Nephron (organoid): ENCODE results near the gene CCDC185.

ENCODE experiments used
- H3K27ac Mint-ChIP-seq, 3 experiments: 2 replicates each; pipeline ENCODE4 v1.8.0; 2020; ENCODE audit warnings: mixed read lengths in 3 of 3, mild to moderate bottlenecking in 2 of 3, moderate library complexity in 1 of 3
- H3K27me3 Mint-ChIP-seq: 2 replicates; pipeline ENCODE4 v1.8.0; 2021; ENCODE audit warnings: low read depth, mild to moderate bottlenecking, moderate library complexity, mixed read lengths
- H3K36me3 Mint-ChIP-seq: 2 replicates; pipeline ENCODE4 v1.8.0; 2020; ENCODE audit warnings: low read depth, mixed read lengths
- H3K4me1 Mint-ChIP-seq: 2 replicates; pipeline ENCODE4 v1.8.0; 2020; ENCODE audit warnings: mixed read lengths
- H3K4me3 Mint-ChIP-seq, 3 experiments: 2 replicates each; pipeline ENCODE4 v1.8.0; 2020; ENCODE audit warnings: mild to moderate bottlenecking in 3 of 3, mixed read lengths in 3 of 3, moderate library complexity in 2 of 3
- H3K9me3 Mint-ChIP-seq: 2 replicates; pipeline ENCODE4 v1.8.0; 2020; ENCODE audit warnings: mixed read lengths
- TF ChIP-seq, protein P1 (sequence below), 3 experiments: fragments of 200-600 bp; sonication (generic); IDR thresholded peaks; one replicate each; pipeline ENCODE4 v1.5.0; 2021; ENCODE audit warnings: antibody characterized with exemption in 3 of 3; ENCODE audit not compliant: unreplicated experiment in 3 of 3

CCDC185 gene

DNA sequence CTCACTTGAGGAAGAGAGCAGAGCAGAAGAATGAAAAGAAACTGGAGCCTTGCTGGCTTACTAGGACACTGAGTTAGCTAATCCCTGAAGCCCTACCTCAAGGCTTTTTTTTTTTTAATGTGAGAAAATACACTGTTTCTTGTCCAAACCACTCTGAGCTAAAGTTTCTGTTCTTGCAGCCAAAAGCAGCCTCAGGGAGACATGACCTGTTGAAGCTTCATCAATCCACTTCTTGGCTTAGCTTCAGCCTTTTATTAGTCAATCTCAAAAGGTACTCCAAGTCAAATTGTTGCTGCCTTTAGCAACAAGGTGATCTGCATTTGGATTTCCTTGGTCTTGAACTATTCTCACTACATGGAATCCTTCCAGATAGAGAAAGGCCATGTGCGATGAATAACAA lies 33.7 kb downstream of the CCDC185 start:
- H3K9me3 Mint-ChIP-seq = no peaks in the 10 kb centered on the region
- peaks cover 13% of the 10 kb centered on the region for H3K27me3 Mint-ChIP-seq
- no peaks in the 10 kb centered on the region for H3K36me3 Mint-ChIP-seq
- no peak overlapping the region for H3K4me3 Mint-ChIP-seq
- TF ChIP-seq, protein P1, sequence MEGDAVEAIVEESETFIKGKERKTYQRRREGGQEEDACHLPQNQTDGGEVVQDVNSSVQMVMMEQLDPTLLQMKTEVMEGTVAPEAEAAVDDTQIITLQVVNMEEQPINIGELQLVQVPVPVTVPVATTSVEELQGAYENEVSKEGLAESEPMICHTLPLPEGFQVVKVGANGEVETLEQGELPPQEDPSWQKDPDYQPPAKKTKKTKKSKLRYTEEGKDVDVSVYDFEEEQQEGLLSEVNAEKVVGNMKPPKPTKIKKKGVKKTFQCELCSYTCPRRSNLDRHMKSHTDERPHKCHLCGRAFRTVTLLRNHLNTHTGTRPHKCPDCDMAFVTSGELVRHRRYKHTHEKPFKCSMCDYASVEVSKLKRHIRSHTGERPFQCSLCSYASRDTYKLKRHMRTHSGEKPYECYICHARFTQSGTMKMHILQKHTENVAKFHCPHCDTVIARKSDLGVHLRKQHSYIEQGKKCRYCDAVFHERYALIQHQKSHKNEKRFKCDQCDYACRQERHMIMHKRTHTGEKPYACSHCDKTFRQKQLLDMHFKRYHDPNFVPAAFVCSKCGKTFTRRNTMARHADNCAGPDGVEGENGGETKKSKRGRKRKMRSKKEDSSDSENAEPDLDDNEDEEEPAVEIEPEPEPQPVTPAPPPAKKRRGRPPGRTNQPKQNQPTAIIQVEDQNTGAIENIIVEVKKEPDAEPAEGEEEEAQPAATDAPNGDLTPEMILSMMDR (IDR thresholded peaks at IDR 0.05; ENCODE audit: unreplicated experiment in 3 of 3) = no peak
- H3K27ac Mint-ChIP-seq = no peak overlapping the region
- H3K4me1 Mint-ChIP-seq = peaks cover 30% of the 10 kb centered on the region

DNA sequence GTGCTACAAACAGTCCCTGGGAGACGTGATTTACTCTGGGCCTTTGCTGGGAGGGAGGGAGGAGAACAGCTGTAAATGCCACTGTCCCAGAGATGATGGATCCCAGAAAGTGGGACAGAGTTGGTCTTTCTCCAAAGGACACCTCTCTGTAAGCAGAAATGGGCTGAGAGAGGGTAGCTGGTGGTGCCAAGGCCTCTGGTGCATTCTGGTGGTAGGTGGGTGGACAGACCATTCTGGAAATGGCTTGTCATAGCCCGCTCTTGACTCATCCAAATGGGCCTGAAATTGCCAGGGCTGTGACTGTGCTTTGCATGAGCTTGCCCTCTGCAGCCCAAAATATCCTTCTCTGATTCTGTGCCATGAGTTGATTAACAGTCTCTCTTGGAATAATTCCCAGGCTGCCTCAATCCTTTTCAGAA lies 36.1 kb downstream of the CCDC185 start:
- H3K4me1 Mint-ChIP-seq = peaks cover 34% of the 10 kb centered on the region

DNA sequence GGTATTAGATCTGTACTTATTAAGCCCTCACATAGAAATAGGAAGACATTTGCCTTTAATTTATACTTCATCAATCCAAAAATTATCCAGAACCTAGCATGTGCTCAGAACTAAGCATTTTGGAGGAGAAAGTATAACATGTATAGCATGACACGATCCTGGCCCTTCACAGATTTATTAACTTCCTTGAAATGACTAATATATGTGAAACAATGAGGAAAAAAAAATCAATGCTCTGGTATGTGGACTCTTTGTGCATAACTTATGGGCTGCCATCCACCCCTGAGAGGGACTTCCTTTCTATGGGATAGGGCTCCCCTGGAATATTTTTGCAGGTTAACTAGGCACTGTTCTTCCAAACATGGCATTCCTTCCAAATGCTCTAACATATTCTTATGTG lies 36.6 kb downstream of the CCDC185 start:
- TF ChIP-seq, protein P1 (IDR thresholded peaks at IDR 0.05; ENCODE audit: unreplicated experiment in 3 of 3) = no peak
- no peak overlapping the region for H3K4me3 Mint-ChIP-seq
- H3K9me3 Mint-ChIP-seq = no peaks in the 10 kb centered on the region
- no peak overlapping the region for H3K27ac Mint-ChIP-seq
- peaks cover 38% of the 10 kb centered on the region for H3K4me1 Mint-ChIP-seq
- no peaks in the 10 kb centered on the region for H3K36me3 Mint-ChIP-seq
- peaks cover 16% of the 10 kb centered on the region for H3K27me3 Mint-ChIP-seq

More for the DNA sequence above, 36.1 kb downstream of the CCDC185 start:
- H3K27me3 Mint-ChIP-seq = peaks cover 13% of the 10 kb centered on the region
- TF ChIP-seq, protein P1 (IDR thresholded peaks at IDR 0.05; ENCODE audit: unreplicated experiment in 3 of 3) = no peak
- H3K4me3 Mint-ChIP-seq = no peak overlapping the region
- H3K9me3 Mint-ChIP-seq = no peaks in the 10 kb centered on the region
- H3K36me3 Mint-ChIP-seq = no peaks in the 10 kb centered on the region
- H3K27ac Mint-ChIP-seq = no peak overlapping the region

DNA sequence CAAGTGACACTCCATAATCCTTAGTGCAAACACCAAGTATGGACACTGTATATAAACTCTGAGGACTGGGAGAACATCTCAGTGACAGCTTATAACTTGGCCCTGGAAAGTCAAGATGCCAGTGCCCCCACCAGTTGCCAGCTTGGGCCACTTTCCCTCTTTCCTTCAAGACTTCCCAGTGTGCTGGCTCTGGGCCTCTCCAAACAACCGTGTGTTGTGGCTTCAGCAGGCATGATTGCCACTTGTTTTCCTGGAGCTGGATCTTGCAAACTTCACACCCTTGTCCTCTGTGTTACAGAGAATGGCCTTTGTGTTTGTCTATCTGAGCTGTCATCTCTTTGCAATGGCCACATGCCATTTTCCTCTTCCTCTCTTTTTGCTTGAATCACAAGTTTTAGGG lies 37.0 kb downstream of the CCDC185 start:
- Mint-ChIP-seq H3K27me3 (peaks cover 17% of the 10 kb centered on the region), H3K27ac (no peak overlapping the region), H3K36me3 (no peaks in the 10 kb centered on the region), H3K4me3 (no peak overlapping the region), H3K4me1 (peaks cover 40% of the 10 kb centered on the region), H3K9me3 (no peaks in the 10 kb centered on the region)
- TF ChIP-seq, protein P1 (IDR thresholded peaks at IDR 0.05; ENCODE audit: unreplicated experiment in 3 of 3) = no peak

DNA sequence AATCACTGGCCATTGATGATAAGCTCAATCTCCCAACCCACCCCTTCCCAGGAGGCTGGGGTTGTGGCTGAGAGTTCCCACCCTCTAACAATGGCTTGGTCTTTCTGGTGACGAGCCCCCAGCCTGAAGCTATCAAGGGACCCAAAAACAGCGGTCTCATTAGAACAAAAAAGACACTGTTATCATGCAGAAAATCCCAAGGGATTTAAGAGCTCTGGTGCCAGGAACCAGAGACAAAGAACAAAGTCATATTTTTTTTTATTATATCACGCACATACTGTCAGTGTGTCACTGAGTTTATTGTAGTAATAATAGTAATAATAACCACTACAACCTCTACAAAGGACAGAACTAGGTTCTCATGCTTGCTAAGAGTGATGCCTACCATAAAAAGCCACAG lies 43.9 kb downstream of the CCDC185 start:
- Mint-ChIP-seq H3K27ac (no peak overlapping the region), H3K4me3 (no peak overlapping the region), H3K4me1 (peaks cover 20% of the 10 kb centered on the region), H3K36me3 (no peaks in the 10 kb centered on the region), H3K27me3 (peaks cover 42% of the 10 kb centered on the region), H3K9me3 (peaks cover 5% of the 10 kb centered on the region)
- TF ChIP-seq, protein P1 (IDR thresholded peaks at IDR 0.05; ENCODE audit: unreplicated experiment in 3 of 3) = no peak

DNA sequence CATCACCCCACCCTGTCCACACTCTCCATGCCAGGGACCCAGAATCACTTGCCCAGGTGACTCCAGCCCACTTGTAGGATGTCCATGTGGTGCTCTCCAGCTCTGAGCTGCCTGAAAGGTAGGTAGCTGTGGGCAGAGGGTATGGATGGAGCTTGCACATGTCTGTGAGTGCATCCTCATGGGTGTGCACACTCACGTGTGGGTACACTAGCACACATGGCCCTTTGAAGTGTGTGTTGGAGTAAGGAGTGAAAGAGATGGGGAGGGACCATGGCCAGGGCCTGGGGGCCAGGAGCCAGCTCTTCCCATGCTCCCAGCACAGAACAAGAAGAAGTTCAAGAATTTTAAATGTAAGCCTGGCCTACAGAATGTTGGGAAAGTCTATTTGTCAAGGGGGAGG lies 50.2 kb downstream of the CCDC185 start:
- no peaks in the 10 kb centered on the region for H3K4me1 Mint-ChIP-seq
- H3K4me3 Mint-ChIP-seq = no peak overlapping the region
- peaks cover 34% of the 10 kb centered on the region for H3K9me3 Mint-ChIP-seq
- H3K36me3 Mint-ChIP-seq = no peaks in the 10 kb centered on the region
- peaks cover 28% of the 10 kb centered on the region for H3K27me3 Mint-ChIP-seq
- TF ChIP-seq, protein P1 (IDR thresholded peaks at IDR 0.05; ENCODE audit: unreplicated experiment in 3 of 3) = no peak
- H3K27ac Mint-ChIP-seq = no peak overlapping the region
